ENCODE measurements around the gene PGBD4.
"Not testable (repeated sequence)": the region's sequence is repeated elsewhere in the genome, so short reads cannot be mapped to it uniquely, and the experiment has no call there.

PGBD4 gene

DNA sequence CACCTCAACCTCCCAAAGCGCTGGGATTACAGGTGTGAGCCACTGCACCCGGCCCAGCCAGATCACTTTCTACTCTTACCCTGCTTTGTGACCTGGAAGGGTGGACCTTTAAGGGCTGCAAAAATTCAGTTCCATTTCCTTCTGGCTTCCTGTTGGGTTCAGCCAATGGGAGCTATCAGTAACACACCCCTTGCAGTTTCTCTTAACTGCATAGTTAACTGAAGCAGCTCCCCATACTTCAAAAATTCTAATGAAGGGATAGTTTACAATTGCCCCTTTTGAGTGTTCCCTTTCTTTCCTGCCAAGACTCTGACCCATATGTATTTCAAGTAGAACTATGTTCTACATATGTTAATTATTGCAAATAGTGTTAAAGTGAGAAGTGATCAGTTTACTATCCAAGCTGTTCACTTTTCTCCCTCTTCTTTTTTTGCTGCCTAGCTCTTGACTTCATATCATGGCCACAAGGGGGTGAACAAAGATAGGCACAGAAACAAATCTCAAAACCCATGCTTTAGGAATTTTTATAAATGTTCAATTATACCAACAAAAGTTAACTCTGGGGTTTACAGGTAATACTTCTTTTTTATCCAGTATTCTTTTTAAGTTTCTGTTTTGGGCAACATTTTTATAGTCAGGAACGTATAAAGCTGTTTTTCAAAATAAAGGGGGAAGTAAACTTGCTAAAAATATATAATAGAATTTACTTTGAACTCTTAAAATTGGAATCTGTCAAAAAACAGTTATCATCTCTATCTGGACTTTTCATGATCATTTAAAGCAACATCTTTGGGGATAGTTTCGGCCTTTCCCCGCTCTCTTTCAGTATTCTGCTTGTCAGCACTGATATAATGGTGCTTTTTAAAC is 8.1 kb downstream of the PGBD4 start:
- DNase-seq (ENCODE audit: low read depth), result peak; percentile 36
- in situ Hi-C loops (cut with HindIII; ENCODE audit: low sequenced_read_pairs), result no loop called here
- no peak overlapping the region for H3K4me3 ChIP-seq (ENCODE audit: low read depth, low read length)
- TF ChIP-seq, protein P1, sequence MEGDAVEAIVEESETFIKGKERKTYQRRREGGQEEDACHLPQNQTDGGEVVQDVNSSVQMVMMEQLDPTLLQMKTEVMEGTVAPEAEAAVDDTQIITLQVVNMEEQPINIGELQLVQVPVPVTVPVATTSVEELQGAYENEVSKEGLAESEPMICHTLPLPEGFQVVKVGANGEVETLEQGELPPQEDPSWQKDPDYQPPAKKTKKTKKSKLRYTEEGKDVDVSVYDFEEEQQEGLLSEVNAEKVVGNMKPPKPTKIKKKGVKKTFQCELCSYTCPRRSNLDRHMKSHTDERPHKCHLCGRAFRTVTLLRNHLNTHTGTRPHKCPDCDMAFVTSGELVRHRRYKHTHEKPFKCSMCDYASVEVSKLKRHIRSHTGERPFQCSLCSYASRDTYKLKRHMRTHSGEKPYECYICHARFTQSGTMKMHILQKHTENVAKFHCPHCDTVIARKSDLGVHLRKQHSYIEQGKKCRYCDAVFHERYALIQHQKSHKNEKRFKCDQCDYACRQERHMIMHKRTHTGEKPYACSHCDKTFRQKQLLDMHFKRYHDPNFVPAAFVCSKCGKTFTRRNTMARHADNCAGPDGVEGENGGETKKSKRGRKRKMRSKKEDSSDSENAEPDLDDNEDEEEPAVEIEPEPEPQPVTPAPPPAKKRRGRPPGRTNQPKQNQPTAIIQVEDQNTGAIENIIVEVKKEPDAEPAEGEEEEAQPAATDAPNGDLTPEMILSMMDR (IDR thresholded peaks at IDR 0.05; ENCODE audit: low read depth, low read length, missing control alignments), result peak; percentile 74

DNA sequence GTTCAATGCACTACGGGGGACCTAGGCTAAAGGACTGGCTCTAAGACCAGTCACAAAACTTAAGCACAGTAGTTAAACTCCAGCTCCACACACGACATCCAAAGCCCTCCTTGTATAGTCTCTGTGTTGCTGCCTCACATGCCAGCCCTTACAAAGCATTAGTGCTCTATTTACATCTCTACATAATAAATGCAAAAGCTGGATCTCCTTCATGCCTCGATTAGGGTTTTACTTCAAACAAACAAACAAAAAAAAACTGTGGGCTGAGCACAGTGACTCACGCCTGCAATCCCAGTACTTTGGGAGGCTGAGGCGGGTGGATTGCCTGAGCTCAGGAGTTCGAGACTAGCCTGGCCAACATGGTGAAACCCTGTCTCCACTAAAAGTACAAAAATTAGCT is 9.6 kb downstream of the PGBD4 start:
- DNase-seq (ENCODE audit: low read depth), result no peak
- H3K4me3 ChIP-seq (ENCODE audit: low read depth, low read length), result no peak overlapping the region
- TF ChIP-seq, protein P1 (IDR thresholded peaks at IDR 0.05; ENCODE audit: low read depth, low read length, missing control alignments), result no peak
- in situ Hi-C loops (cut with HindIII; ENCODE audit: low sequenced_read_pairs), result no loop called here

DNA sequence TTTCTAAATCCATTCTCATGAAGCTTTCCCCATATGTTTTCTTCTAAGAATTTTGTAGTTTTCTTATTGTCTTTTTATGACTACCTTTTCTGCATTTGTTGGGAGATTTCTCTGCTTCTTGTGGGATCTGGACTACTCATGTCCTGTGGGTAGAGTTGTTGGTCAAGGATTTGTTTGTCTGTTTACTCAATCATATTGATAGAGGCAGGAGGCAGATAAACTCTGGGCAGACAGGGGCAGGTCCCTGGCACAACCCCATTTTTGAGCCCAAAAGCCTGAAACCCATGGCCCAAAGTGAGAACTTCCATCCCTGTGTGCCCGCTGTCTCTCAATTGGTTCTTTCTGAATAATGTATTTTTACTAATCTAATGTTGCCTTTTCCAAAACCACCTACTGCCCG is 12.3 kb downstream of the PGBD4 start:
- in situ Hi-C loops (cut with HindIII; ENCODE audit: low sequenced_read_pairs), result no loop called here
- TF ChIP-seq, protein P1 (IDR thresholded peaks at IDR 0.05; ENCODE audit: low read depth, low read length, missing control alignments), result no peak
- H3K4me3 ChIP-seq (ENCODE audit: low read depth, low read length), result no peak overlapping the region
- no peak for DNase-seq (ENCODE audit: low read depth)

DNA sequence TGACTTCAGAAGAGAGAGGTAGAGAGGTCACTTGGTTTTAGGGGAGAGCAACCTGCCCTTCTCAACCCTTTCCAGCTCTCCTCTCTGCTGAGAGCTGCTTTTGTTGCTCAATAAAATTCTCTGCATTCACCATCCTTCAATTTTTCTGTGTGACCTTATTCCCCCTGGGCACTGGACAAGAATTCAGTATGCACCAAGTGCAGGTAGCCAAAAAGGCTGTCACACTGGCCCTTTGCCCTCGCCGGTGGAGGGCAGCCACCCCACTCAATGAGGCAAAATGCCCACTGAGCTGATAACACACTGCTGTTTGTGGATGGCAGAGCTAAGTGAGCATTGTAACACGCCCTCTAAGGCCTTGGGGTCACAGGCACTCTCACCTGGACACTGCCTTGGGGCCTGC is 12.9 kb downstream of the PGBD4 start:
- TF ChIP-seq, protein P1 (IDR thresholded peaks at IDR 0.05; ENCODE audit: low read depth, low read length, missing control alignments), result no peak
- DNase-seq (ENCODE audit: low read depth), result no peak
- in situ Hi-C loops (cut with HindIII; ENCODE audit: low sequenced_read_pairs), result no loop called here
- H3K4me3 ChIP-seq (ENCODE audit: low read depth, low read length), result no peak overlapping the region

DNA sequence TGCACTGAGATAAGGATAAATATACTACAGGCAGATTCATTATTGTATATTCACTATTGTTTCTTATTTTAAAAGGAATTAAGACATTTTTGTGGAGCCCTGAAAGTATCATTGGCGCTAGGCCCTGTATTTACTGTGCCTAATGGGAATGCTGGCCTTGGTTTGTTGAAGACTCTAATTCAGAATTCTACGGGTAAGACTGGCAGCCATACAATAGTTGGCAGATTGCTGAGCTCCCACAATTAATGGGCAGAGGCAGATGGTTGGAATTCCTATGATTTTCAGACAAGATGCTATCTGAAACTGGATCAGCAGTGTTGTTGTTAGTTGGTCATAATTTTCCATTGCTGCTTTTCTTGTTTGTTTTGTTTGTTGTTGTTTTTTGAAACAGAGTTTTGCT is 14.7 kb downstream of the PGBD4 start:
- TF ChIP-seq, protein P1 (IDR thresholded peaks at IDR 0.05; ENCODE audit: low read depth, low read length, missing control alignments), result no peak
- H3K4me3 ChIP-seq (ENCODE audit: low read depth, low read length), result no peak overlapping the region
- in situ Hi-C loops (cut with HindIII; ENCODE audit: low sequenced_read_pairs), result no loop called here
- no peak for DNase-seq (ENCODE audit: low read depth)

DNA sequence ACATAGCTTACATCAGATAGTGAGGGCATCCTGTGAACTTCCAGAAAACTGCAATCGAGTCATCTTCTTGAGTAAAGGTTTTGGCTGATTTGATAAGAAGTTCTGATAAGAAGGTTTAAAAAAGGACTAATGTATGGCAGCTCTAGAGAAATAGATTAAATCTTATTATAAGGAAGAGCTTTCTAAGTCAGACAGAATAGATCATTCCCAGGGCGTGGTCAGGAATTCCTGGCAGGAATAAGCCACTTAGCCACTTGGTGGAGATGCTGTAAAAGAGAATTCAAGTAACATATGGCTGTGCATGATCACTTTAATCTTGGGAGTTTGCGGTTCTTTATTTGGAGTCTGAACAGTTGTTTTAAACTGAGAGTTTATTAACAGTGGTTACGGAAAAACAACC is 17.4 kb downstream of the PGBD4 start:
- TF ChIP-seq, protein P1 (IDR thresholded peaks at IDR 0.05; ENCODE audit: low read depth, low read length, missing control alignments), result no peak
- in situ Hi-C loops (cut with HindIII; ENCODE audit: low sequenced_read_pairs), result no loop called here
- DNase-seq (ENCODE audit: low read depth), result no peak
- H3K4me3 ChIP-seq (ENCODE audit: low read depth, low read length), result no peak overlapping the region

DNA sequence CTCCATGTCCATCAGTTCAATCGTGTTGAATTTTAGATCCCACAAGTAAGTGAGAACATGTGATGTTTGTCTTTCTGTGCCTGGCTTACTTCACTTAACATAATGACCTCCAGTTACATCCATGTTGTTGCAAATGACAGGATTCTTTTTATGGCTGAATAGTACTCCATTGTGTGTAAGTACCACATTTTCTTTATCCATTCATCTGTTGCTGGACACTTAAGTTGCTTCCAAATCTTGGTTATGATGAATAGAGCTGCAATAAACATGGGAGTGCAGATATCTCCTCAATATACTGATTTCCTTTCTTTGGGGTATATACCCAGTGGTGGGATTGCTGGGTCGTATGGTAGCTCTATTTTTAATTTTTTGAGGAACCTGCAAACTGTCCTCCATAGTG is 18.5 kb downstream of the PGBD4 start:
- H3K4me3 ChIP-seq (ENCODE audit: low read depth, low read length); DNase-seq (ENCODE audit: low read depth); in situ Hi-C loops (cut with HindIII; ENCODE audit: low sequenced_read_pairs): not testable (repeated sequence)

DNA sequence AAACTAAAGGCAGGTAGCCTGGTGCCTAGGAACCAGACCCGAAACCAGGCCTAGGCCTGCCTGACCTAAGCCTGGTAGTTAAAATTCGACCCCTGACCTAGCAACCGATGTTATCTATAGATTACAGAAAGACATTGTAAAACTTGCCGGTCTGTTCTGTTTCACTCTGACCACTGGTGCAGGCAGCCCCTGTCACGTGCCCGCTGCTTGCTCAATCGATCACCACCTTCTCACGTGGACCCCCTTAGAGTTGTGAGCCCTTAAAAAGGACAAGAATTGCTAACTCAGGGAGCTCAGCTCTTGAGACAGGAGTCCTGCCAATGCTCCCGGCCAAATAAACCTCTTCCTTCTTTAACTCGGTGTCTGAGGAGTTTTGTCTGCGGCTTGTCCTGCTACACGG is 19.9 kb downstream of the PGBD4 start:
- DNase-seq (ENCODE audit: low read depth); H3K4me3 ChIP-seq (ENCODE audit: low read depth, low read length); in situ Hi-C loops (cut with HindIII; ENCODE audit: low sequenced_read_pairs): not testable (repeated sequence)
